ENCODE results near the gene PGRMC2. TPM values are rescaled to one million over a fixed set of nuclear protein-coding genes. Genes with fewer than 3 reads are reported as not detected.
"Not testable (repeated sequence)": the region's sequence is repeated elsewhere in the genome, so short reads cannot be mapped to it uniquely, and the experiment has no call there.

The PGRMC2 gene
- total RNA-seq, 1 experiment from 2014 or later, result 77.6 TPM

- no peaks in the 10 kb centered on the region for H3K23me2 ChIP-seq (ENCODE audit: insufficient read length, low read depth, low read length, poor library complexity, severe bottlenecking)
- DNase-seq, result no peak
- TF ChIP-seq, protein P1, sequence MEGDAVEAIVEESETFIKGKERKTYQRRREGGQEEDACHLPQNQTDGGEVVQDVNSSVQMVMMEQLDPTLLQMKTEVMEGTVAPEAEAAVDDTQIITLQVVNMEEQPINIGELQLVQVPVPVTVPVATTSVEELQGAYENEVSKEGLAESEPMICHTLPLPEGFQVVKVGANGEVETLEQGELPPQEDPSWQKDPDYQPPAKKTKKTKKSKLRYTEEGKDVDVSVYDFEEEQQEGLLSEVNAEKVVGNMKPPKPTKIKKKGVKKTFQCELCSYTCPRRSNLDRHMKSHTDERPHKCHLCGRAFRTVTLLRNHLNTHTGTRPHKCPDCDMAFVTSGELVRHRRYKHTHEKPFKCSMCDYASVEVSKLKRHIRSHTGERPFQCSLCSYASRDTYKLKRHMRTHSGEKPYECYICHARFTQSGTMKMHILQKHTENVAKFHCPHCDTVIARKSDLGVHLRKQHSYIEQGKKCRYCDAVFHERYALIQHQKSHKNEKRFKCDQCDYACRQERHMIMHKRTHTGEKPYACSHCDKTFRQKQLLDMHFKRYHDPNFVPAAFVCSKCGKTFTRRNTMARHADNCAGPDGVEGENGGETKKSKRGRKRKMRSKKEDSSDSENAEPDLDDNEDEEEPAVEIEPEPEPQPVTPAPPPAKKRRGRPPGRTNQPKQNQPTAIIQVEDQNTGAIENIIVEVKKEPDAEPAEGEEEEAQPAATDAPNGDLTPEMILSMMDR (conservative IDR thresholded peaks at IDR 0.05), result no peak
- no peaks in the 10 kb centered on the region for H3K4me1 ChIP-seq (ENCODE audit: insufficient read depth, low read length)
- H4K91ac ChIP-seq (ENCODE audit: insufficient read length, low read depth, low read length), result no peak overlapping the region
- WGBS (ENCODE audit: extremely low coverage, insufficient read length, low lambda C conversion rate), result no CpG with 5 or more reads among the region's 1 CpG
- H4K5ac ChIP-seq (ENCODE audit: insufficient read length, low read depth, low read length), result no peak overlapping the region
- H3K23ac ChIP-seq (ENCODE audit: insufficient read length, low read depth, low read length), result no peak overlapping the region
- no peak overlapping the region for H4K8ac ChIP-seq (replicated peaks; ENCODE audit: insufficient read length, low read depth, low read length)
- no peaks in the 10 kb centered on the region for H4K20me1 ChIP-seq (ENCODE audit: control insufficient read depth, insufficient read depth, insufficient read length)
- H3K56ac ChIP-seq (ENCODE audit: insufficient read length, low read depth, low read length), result no peak overlapping the region
- no peak overlapping the region for H3K18ac ChIP-seq (ENCODE audit: insufficient read length, low read depth, low read length)
- Mint-ChIP-seq H3K27me3 (ENCODE audit: low read depth) (no peaks in the 10 kb centered on the region; the same call in 1 of the 2 replicates), H3K9me3 (peaks cover 61 to 75% of the 10 kb centered on the region in 2 experiments), H3K4me1 (peaks cover 0 to 2% of the 10 kb centered on the region in 2 experiments; a peak in 2 of 4 replicates), H3K4me3 (no peak overlapping the region), H3K36me3 (ENCODE audit: insufficient read depth in 1 of 3, low read depth in 3 of 3) (peaks cover 16 to 53% (median 41%) of the 10 kb centered on the region in 3 experiments), H3K27ac (no peak overlapping the region)
- no peaks in the 10 kb centered on the region for H3K79me1 ChIP-seq (ENCODE audit: insufficient read depth, low read depth, low read length, poor library complexity, severe bottlenecking)
- no peak overlapping the region for H2BK5ac ChIP-seq (ENCODE audit: insufficient read length, low read length)
- peaks cover 16% of the 10 kb centered on the region for H3K9me3 ChIP-seq (ENCODE audit: control insufficient read depth, low read depth, low read length)
- H2BK15ac ChIP-seq (ENCODE audit: low read depth, low read length), result no peak overlapping the region
- no peak overlapping the region for H3K9ac ChIP-seq (ENCODE audit: extremely low read depth, insufficient read length, low read length)
- no peaks in the 10 kb centered on the region for H3K79me2 ChIP-seq (ENCODE audit: insufficient read depth, low read length)
- H2AK5ac ChIP-seq (ENCODE audit: insufficient read length, low read length), result no peak overlapping the region
- H3K4ac ChIP-seq (ENCODE audit: low read depth, low read length), result no peak overlapping the region
- H3K14ac ChIP-seq (ENCODE audit: insufficient read depth, low read length), result no peak overlapping the region
- no peak overlapping the region for H3K4me2 ChIP-seq (ENCODE audit: insufficient read depth, insufficient read length, low read length)
- no peak overlapping the region for H2BK20ac ChIP-seq (ENCODE audit: low read depth, low read length, poor library complexity, severe bottlenecking)
- H3K27me3 ChIP-seq (ENCODE audit: insufficient read depth, low read length), result no peaks in the 10 kb centered on the region
- no peak overlapping the region for H2BK120ac ChIP-seq (ENCODE audit: low read depth, low read length, poor library complexity, severe bottlenecking)
- H3T11ph ChIP-seq (ENCODE audit: low read length), result no peak overlapping the region
- no peak overlapping the region for H2BK12ac ChIP-seq (ENCODE audit: insufficient read length, low read depth, low read length)
- no peak overlapping the region for H2AFZ ChIP-seq (ENCODE audit: low read length)
- no peak overlapping the region for H3K27ac ChIP-seq (ENCODE audit: insufficient read length, low read depth, low read length)
Observed at GRCh38 chr4:128247906-128248305, 39.7 kb downstream of the PGRMC2 start.

DNA sequence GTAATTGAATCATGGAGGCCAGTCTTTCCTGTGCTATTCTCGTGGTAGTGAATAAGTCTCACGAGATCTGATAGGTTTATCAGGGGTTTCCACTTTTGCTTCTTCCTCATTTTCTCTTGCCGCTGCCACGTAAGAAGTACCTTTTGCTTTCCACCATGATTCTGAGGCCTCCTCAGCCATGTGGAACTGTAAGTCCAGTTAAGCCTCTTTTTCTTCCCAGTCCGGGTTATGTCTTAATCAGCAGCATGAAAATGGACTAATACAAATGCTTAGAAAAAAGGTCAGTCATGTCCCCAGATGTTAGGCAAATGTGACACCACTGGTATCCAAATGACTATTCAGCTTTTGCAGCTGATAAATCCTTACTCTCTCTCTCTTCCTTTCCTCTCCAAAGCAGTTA is 42.2 kb downstream of the PGRMC2 start:
- not testable (repeated sequence) for H3K56ac ChIP-seq (ENCODE audit: insufficient read length, low read depth, low read length); H2BK12ac ChIP-seq (ENCODE audit: insufficient read length, low read depth, low read length); H3K4me1 ChIP-seq (ENCODE audit: insufficient read depth, low read length); H3K4me3 Mint-ChIP-seq; H3K4me2 ChIP-seq (ENCODE audit: insufficient read depth, insufficient read length, low read length); H3K23me2 ChIP-seq (ENCODE audit: insufficient read length, low read depth, low read length, poor library complexity, severe bottlenecking); H4K91ac ChIP-seq (ENCODE audit: insufficient read length, low read depth, low read length); H2AK5ac ChIP-seq (ENCODE audit: insufficient read length, low read length); H3K79me2 ChIP-seq (ENCODE audit: insufficient read depth, low read length); H3K4me1 Mint-ChIP-seq; H2BK20ac ChIP-seq (ENCODE audit: low read depth, low read length, poor library complexity, severe bottlenecking); H2BK15ac ChIP-seq (ENCODE audit: low read depth, low read length); H2AFZ ChIP-seq (ENCODE audit: low read length); H3K79me1 ChIP-seq (ENCODE audit: insufficient read depth, low read depth, low read length, poor library complexity, severe bottlenecking); H3K27me3 Mint-ChIP-seq (ENCODE audit: low read depth); H3K27ac Mint-ChIP-seq; H3K27ac ChIP-seq (ENCODE audit: insufficient read length, low read depth, low read length); H3K9ac ChIP-seq (ENCODE audit: extremely low read depth, insufficient read length, low read length); H2BK5ac ChIP-seq (ENCODE audit: insufficient read length, low read length); H3T11ph ChIP-seq (ENCODE audit: low read length); H3K27me3 ChIP-seq (ENCODE audit: insufficient read depth, low read length); H4K8ac ChIP-seq (replicated peaks; ENCODE audit: insufficient read length, low read depth, low read length); H3K18ac ChIP-seq (ENCODE audit: insufficient read length, low read depth, low read length); H3K14ac ChIP-seq (ENCODE audit: insufficient read depth, low read length); H2BK120ac ChIP-seq (ENCODE audit: low read depth, low read length, poor library complexity, severe bottlenecking); DNase-seq; H3K23ac ChIP-seq (ENCODE audit: insufficient read length, low read depth, low read length); H4K5ac ChIP-seq (ENCODE audit: insufficient read length, low read depth, low read length); H4K20me1 ChIP-seq (ENCODE audit: control insufficient read depth, insufficient read depth, insufficient read length); H3K4ac ChIP-seq (ENCODE audit: low read depth, low read length)
- peaks cover 16% of the 10 kb centered on the region for H3K9me3 ChIP-seq (ENCODE audit: control insufficient read depth, low read depth, low read length)
- H3K36me3 Mint-ChIP-seq (ENCODE audit: insufficient read depth in 1 of 3, low read depth in 3 of 3), result peaks cover 16 to 48% (median 28%) of the 10 kb centered on the region in 3 experiments
- H3K9me3 Mint-ChIP-seq, result peaks cover 52 to 68% of the 10 kb centered on the region in 2 experiments
- no CpG with 5 or more reads among the region's 5 CpGs for WGBS (ENCODE audit: extremely low coverage, insufficient read length, low lambda C conversion rate)
